ENCODE measurements around the gene UVRAG.

Gene UVRAG

DNA sequence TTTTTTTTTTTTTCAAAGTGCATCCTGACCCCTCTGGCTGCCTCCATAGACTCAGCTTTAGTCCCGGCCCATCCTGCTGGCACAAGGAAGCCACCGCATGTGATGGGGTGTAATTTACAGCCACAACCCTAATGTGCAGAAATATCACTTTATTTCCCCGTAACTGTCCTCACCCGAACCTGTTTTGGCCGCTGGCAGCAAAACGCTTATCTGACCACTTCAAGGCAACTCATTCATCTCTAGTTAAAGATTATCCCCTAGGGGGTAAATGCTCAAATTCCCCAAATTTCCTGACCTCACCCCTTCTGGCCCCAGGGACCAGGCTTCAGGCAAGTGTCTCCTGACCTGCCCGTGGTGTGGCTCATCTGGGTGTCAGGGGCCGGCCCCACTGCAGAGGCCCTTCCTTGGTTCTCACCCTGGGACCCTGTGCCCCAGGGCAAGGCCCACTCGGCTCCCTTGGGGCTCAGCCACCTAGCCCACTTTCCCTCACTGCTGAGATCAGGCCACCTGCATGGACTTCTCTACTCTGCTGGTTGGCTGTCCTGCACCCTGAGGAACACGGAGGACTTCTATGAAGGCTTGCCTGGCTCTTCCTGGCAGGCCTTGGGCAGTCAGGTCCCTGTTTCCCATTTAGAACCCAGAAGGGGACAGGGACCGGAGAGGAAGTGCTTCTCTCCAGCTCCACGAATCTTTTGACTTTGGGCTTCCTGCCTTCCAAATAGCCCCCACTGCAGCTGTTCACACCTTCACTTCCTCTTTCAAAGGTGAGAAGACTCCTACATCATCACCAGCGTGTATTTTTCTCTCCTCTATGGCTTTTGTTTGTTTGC lies 337.9 kb downstream of the UVRAG start:
- H3K36me3 ChIP-seq (ENCODE audit: control insufficient read depth, insufficient read depth, low read length): no peaks in the 10 kb centered on the region
- no peak overlapping the region for H3K4me3 ChIP-seq (replicated peaks; ENCODE audit: low read depth, low read length)
- H3K27me3 ChIP-seq (replicated peaks; ENCODE audit: control insufficient read depth, insufficient read depth, low read length): no peaks in the 10 kb centered on the region; the same call in 1 of the 2 replicates
- DNase-seq (ENCODE audit: extremely low read depth, insufficient read length): peak; percentile 67
- TF ChIP-seq, protein P1, sequence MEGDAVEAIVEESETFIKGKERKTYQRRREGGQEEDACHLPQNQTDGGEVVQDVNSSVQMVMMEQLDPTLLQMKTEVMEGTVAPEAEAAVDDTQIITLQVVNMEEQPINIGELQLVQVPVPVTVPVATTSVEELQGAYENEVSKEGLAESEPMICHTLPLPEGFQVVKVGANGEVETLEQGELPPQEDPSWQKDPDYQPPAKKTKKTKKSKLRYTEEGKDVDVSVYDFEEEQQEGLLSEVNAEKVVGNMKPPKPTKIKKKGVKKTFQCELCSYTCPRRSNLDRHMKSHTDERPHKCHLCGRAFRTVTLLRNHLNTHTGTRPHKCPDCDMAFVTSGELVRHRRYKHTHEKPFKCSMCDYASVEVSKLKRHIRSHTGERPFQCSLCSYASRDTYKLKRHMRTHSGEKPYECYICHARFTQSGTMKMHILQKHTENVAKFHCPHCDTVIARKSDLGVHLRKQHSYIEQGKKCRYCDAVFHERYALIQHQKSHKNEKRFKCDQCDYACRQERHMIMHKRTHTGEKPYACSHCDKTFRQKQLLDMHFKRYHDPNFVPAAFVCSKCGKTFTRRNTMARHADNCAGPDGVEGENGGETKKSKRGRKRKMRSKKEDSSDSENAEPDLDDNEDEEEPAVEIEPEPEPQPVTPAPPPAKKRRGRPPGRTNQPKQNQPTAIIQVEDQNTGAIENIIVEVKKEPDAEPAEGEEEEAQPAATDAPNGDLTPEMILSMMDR (IDR thresholded peaks at IDR 0.05; ENCODE audit: insufficient read depth, low read length, poor library complexity, severe bottlenecking): no peak

DNA sequence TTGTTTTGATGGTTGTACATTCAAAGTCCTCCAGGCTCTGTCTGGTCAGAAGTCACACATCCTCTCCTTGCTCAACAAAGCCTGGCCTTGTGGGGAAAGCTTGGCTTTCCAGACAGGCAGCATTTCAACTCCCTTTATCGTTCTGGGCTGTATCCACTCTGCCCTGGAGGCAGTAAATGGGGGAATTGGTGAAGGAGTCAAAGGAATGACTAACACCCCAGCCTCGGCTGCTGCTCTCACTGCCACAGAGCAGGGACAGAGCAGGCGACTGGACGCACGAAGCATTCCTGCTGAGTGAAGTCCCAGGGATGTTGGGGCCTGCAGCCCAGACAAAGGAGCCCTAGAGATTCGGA lies 338.5 kb downstream of the UVRAG start:
- H3K36me3 ChIP-seq (ENCODE audit: control insufficient read depth, insufficient read depth, low read length): no peaks in the 10 kb centered on the region
- TF ChIP-seq, protein P1 (IDR thresholded peaks at IDR 0.05; ENCODE audit: insufficient read depth, low read length, poor library complexity, severe bottlenecking): no peak
- DNase-seq (ENCODE audit: extremely low read depth, insufficient read length): no peak
- no peak overlapping the region for H3K4me3 ChIP-seq (replicated peaks; ENCODE audit: low read depth, low read length)
- H3K27me3 ChIP-seq (replicated peaks; ENCODE audit: control insufficient read depth, insufficient read depth, low read length): no peaks in the 10 kb centered on the region; the same call in 1 of the 2 replicates

DNA sequence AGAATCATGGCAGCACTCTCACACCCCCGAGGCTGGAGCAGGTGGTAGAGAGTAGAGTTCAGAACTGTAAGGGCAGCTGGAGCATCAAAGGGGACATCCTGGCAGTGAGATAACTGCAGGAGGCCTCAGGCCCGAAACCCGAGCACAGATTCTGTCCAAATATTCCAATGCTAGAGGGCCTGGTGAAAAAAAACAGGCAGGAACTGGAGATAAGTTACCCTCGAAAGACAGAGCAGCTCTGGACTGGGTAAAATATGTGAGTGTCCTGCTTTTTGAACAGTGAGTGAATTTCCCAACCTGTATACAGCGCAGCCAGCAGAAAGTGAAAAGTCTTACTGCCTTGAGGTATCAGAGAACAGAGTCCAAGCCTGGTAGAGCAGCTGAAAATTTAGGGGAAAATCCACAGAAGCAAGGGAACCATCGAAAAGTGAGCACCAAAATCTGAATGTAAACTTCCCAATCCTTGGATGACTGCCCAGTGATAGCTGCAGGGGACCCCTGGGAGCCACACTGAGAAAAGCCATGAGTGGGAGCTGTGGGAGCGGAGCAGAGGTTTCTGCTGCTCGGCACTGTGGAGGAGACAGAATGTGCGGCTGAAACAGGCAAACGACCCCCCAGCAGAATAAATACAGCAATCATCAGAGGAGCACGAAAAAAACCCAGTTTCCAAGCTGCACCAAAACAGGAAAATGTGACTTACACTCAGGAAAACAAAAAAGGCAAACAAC lies 340.7 kb downstream of the UVRAG start:
- TF ChIP-seq, protein P1 (IDR thresholded peaks at IDR 0.05; ENCODE audit: insufficient read depth, low read length, poor library complexity, severe bottlenecking): no peak
- H3K27me3 ChIP-seq (replicated peaks; ENCODE audit: control insufficient read depth, insufficient read depth, low read length): no peaks in the 10 kb centered on the region; the same call in none of the 2 replicates
- DNase-seq (ENCODE audit: extremely low read depth, insufficient read length): no peak

DNA sequence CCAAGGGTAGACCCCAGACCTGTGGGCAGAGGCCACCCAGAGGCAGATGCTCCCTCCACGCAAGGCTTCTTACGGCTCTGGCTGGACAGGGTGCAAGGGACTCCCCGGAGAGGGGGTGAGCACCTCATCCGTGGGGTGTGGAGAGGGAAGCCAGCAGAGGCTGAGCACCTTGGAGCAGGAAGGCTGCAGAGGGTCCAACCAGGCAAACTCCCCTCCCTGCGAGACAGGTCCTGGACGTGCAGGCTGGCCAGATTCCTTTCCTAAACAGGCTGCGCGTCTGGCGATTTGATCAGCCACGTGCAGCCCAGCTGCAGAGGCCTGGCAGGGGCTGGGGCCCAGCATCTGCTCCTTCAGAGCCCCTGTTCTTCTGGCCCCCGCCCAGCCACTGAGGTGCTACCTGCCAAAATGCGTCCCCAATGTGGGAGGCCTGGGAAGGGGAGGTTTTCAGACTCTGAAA lies 342.0 kb downstream of the UVRAG start:
- Histone ChIP-seq H3K27me3 (replicated peaks; ENCODE audit: control insufficient read depth, insufficient read depth, low read length) (no peaks in the 10 kb centered on the region; the same call in none of the 2 replicates), H3K4me3 (replicated peaks; ENCODE audit: low read depth, low read length) (no peak overlapping the region), H3K36me3 (ENCODE audit: control insufficient read depth, insufficient read depth, low read length) (no peaks in the 10 kb centered on the region)
- DNase-seq (ENCODE audit: extremely low read depth, insufficient read length): no peak
- TF ChIP-seq, protein P1 (IDR thresholded peaks at IDR 0.05; ENCODE audit: insufficient read depth, low read length, poor library complexity, severe bottlenecking): no peak

More for the DNA sequence above, 340.7 kb downstream of the UVRAG start:
- Histone ChIP-seq H3K4me3 (replicated peaks; ENCODE audit: low read depth, low read length) (no peak overlapping the region), H3K36me3 (ENCODE audit: control insufficient read depth, insufficient read depth, low read length) (no peaks in the 10 kb centered on the region)

DNA sequence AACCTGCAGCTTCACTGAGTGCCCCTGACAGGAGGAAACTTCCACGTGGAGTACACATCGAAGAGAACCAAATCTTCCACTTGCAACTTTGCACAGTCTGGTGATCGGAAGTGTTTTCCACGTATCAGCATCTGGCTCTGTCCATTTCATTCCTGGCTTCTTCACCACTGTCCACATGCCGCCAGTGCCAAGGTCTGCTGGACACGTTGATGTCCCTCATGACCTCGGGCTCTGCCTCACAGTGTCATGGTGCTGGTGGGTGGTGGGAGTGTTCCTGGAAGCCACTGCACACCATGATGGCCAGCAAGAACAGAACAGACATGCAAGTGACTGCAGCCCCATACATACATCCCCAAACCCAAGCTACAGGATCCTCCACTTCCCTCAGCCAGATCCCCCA lies 342.9 kb downstream of the UVRAG start:
- no peak for DNase-seq (ENCODE audit: extremely low read depth, insufficient read length)
- no peak overlapping the region for H3K4me3 ChIP-seq (replicated peaks; ENCODE audit: low read depth, low read length)
- H3K36me3 ChIP-seq (ENCODE audit: control insufficient read depth, insufficient read depth, low read length): no peaks in the 10 kb centered on the region
- TF ChIP-seq, protein P1 (IDR thresholded peaks at IDR 0.05; ENCODE audit: insufficient read depth, low read length, poor library complexity, severe bottlenecking): no peak
- no peaks in the 10 kb centered on the region; the same call in none of the 2 replicates for H3K27me3 ChIP-seq (replicated peaks; ENCODE audit: control insufficient read depth, insufficient read depth, low read length)
